Fibroblast of lung (primary cell): ENCODE data around the gene DERL2. TPM values are rescaled to one million over a fixed set of nuclear protein-coding genes. Genes with fewer than 3 reads are reported as not detected.

Experiments used
- DNase-seq, 2 donors: peaks; one replicate each; pipeline versions ENCODE4 v3.0.0 to v3.0.0-alpha.2; 2010; ENCODE audit warnings: low read depth in 2 of 2
- H2AFZ ChIP-seq: 2 replicates; pipeline ENCODE4 v1.5.1; 2012; ENCODE audit warnings: low read length, control low read depth, inconsistent platforms
- H3K27ac ChIP-seq: 2 replicates; pipeline ENCODE4 v1.5.1; 2011; ENCODE audit warnings: low read length, control low read depth; ENCODE audit not compliant: insufficient read depth
- H3K27me3 ChIP-seq: 2 replicates; pipeline ENCODE4 v1.5.1; 2011; ENCODE audit warnings: mild to moderate bottlenecking, low read length; ENCODE audit not compliant: control insufficient read depth, insufficient read depth
- H3K36me3 ChIP-seq: 2 replicates; pipeline ENCODE4 v1.5.1; 2011; ENCODE audit warnings: low read length; ENCODE audit not compliant: control insufficient read depth, insufficient read depth
- H3K4me1 ChIP-seq: 2 replicates; pipeline ENCODE4 v1.5.1; 2011; ENCODE audit warnings: low read length; ENCODE audit not compliant: control insufficient read depth, insufficient read depth; ENCODE audit errors: extremely low read depth
- H3K4me2 ChIP-seq: 2 replicates; pipeline ENCODE4 v1.5.1; 2011; ENCODE audit warnings: low read length, control low read depth; ENCODE audit not compliant: insufficient read depth; ENCODE audit errors: extremely low read depth
- H3K4me3 ChIP-seq, 4 experiments: fragments of 200-600 bp in 1 of 4; sonication (generic) in 1 of 4; replicated peaks in 1 of 4; 2 replicates each; pipeline ENCODE4 v1.5.1; 2011 to 2016; ENCODE audit warnings: low read length in 4 of 4, low read depth in 3 of 4, mild to moderate bottlenecking in 3 of 4, control low read depth in 2 of 4, inconsistent platforms in 1 of 4, mixed read lengths in 1 of 4; ENCODE audit not compliant: insufficient read depth in 1 of 4; ENCODE audit errors: control extremely low read depth in 1 of 4
- H3K79me2 ChIP-seq: 2 replicates; pipeline ENCODE4 v1.5.1; 2012; ENCODE audit warnings: mild to moderate bottlenecking, low read length, inconsistent platforms; ENCODE audit not compliant: control insufficient read depth, insufficient read depth
- H3K9ac ChIP-seq: 2 replicates; pipeline ENCODE4 v1.5.1; 2011; ENCODE audit warnings: mild to moderate bottlenecking, low read length, control low read depth; ENCODE audit not compliant: insufficient read depth
- H3K9me3 ChIP-seq: 2 replicates; pipeline ENCODE4 v1.5.1; 2012; ENCODE audit warnings: low read depth, low read length; ENCODE audit not compliant: control insufficient read depth, insufficient read depth
- H4K20me1 ChIP-seq: 2 replicates; pipeline ENCODE4 v1.5.1; 2011; ENCODE audit warnings: low read length; ENCODE audit not compliant: control insufficient read depth, insufficient read depth; ENCODE audit errors: extremely low read depth
- EZH2 ChIP-seq: IDR thresholded peaks from 2 replicates; pipeline ENCODE4 v1.5.1; 2012; ENCODE audit warnings: low read length, control low read depth, mild to moderate bottlenecking; ENCODE audit errors: missing control alignments
- polyA plus RNA-seq, 2 donors: library from polyadenylated mRNA; depleted of rRNA in 1 of 2; stranded (reverse) in 1 of 2; unstranded in 1 of 2; fragments of >200 nt; gene quantifications; 2 replicates each; pipeline ENCODE4 v1.2.1, GENCODE V29; 2011 to 2012; ENCODE audit warnings: missing spikeins in 1 of 2
- total RNA-seq: library from RNA; depleted of rRNA; stranded (reverse); fragments of >200 nt; gene quantifications from 2 replicates; pipeline ENCODE4 v1.2.1, GENCODE V29; 2014
- TF ChIP-seq, protein P1 (sequence below), 2 donors: IDR thresholded peaks in 1 of 2; conservative IDR thresholded peaks in 1 of 2; 1 replicate in 1 of 2; 2 replicates in 1 of 2; pipeline ENCODE4 v1.5.1; 2011 to 2012; ENCODE audit warnings: low read length in 2 of 2, control low read depth in 1 of 2, inconsistent platforms in 1 of 2, low read depth in 1 of 2, mild to moderate bottlenecking in 1 of 2

DERL2 gene
- total and polyA plus RNA-seq, 2 donors (not counting 1 experiment from before 2014, with no cell fraction given) = 30.9 to 87.9 TPM

DNA sequence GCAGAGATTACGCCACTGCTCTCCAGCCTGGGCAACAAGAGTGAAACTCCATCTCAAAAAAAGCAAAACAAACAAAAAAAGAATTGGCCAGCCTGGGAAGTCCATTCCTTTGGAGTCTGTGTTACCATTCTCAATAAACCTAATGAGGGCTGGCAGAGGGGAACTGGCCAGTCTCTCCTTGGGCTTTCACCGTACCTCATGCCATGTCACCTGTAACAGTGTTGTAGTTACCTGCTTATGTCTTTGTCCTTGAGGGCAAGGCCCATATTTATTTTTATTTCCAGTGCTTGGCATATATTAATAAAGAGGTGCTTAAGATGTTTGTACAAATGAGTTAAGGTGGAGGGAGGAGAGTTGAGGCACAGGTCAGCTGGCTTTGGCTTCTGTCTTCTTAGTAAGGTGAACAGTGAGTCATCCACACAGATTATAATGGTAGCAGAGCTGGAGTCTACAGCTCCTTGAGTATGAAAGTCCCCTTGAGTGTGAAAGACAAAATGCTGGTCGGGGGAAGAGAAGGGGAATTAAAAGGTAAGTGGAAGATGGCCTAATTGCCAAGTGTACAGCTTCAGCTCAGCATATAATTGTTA, 55.5 kb downstream of the DERL2 start:
- no peak overlapping the region for H3K4me3 ChIP-seq
- H3K9me3 ChIP-seq = no peaks in the 10 kb centered on the region
- no peak overlapping the region for H3K4me2 ChIP-seq
- no peak for DNase-seq
- H3K4me1 ChIP-seq = no peaks in the 10 kb centered on the region
- TF ChIP-seq, protein P1, sequence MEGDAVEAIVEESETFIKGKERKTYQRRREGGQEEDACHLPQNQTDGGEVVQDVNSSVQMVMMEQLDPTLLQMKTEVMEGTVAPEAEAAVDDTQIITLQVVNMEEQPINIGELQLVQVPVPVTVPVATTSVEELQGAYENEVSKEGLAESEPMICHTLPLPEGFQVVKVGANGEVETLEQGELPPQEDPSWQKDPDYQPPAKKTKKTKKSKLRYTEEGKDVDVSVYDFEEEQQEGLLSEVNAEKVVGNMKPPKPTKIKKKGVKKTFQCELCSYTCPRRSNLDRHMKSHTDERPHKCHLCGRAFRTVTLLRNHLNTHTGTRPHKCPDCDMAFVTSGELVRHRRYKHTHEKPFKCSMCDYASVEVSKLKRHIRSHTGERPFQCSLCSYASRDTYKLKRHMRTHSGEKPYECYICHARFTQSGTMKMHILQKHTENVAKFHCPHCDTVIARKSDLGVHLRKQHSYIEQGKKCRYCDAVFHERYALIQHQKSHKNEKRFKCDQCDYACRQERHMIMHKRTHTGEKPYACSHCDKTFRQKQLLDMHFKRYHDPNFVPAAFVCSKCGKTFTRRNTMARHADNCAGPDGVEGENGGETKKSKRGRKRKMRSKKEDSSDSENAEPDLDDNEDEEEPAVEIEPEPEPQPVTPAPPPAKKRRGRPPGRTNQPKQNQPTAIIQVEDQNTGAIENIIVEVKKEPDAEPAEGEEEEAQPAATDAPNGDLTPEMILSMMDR (conservative IDR thresholded peaks at IDR 0.05 in 1 of 2, IDR thresholded peaks at IDR 0.05 in 1 of 2; ENCODE audit: low read depth in 1 of 2, low read length in 2 of 2) = no peak
- TF ChIP-seq EZH2 = no peak
- H3K36me3 ChIP-seq = peaks cover 19% of the 10 kb centered on the region
- no peak overlapping the region for H3K27ac ChIP-seq
- H3K79me2 ChIP-seq = peaks cover 6% of the 10 kb centered on the region
- no peak overlapping the region for H2AFZ ChIP-seq
- no peaks in the 10 kb centered on the region for H3K27me3 ChIP-seq
- H4K20me1 ChIP-seq = no peaks in the 10 kb centered on the region
- no peak overlapping the region for H3K9ac ChIP-seq

DNA sequence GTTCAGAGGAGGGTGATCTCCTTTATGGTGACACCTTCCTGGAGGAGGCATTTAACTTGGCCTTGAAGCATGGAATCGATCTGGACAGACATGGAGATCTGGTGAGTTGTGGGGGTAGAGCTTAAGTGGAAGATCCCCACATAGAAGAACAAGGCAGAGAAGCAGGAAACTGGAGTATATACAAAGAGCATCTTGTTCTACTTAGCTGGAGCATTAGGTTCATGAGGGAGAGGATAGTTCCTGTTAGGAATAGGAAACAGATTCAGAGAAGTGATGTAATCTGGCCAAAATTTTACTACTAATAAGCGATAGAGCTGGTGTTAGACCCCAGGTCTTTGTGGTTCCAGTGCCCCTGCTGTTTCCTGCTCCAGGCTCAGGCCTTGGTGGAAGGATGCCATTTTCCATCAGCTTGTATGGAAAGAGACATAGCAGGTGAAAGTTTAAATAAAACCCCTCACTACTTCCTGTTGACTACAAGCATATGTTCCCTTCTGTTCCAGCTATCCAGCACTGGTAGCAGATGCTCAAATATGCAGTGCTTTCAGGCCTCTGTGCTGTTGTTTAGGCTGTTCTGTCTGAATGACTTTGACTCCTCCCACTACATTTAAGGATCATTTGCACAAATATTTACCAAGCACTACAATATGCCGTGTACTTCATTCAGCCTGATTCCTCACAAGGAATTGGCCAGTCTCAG, 56.6 kb downstream of the DERL2 start:
- no peak overlapping the region for H3K4me3 ChIP-seq
- H3K9me3 ChIP-seq = no peaks in the 10 kb centered on the region
- no peaks in the 10 kb centered on the region for H3K79me2 ChIP-seq
- H4K20me1 ChIP-seq = no peaks in the 10 kb centered on the region
- no peaks in the 10 kb centered on the region for H3K4me1 ChIP-seq
- H3K4me2 ChIP-seq = no peak overlapping the region
- H2AFZ ChIP-seq = no peak overlapping the region
- no peak for DNase-seq
- H3K27me3 ChIP-seq = no peaks in the 10 kb centered on the region
- H3K9ac ChIP-seq = no peak overlapping the region
- H3K36me3 ChIP-seq = peaks cover 18% of the 10 kb centered on the region
- TF ChIP-seq, protein P1 (conservative IDR thresholded peaks at IDR 0.05 in 1 of 2, IDR thresholded peaks at IDR 0.05 in 1 of 2; ENCODE audit: low read depth in 1 of 2, low read length in 2 of 2) = no peak
- TF ChIP-seq EZH2 = no peak
- H3K27ac ChIP-seq = no peak overlapping the region

DNA sequence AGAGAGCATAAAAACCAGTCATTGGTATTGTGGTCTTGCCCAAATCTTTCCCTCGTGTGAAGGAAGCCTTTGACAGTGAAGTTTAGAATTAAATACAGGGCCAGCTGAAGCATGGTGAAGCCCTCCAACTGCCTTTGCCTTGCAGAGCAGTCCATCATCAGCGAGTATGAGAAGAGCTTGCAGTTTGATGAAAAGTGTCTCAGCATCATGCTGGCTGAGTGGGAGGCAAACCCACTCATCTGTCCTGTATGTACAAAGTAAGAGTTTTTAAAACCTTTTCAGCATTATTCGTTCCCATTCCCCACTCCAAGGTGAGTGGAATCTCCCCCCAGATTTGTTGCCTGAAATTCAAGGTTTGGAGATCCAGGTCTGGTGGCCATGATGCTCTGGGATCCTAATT, 60.2 kb downstream of the DERL2 start:
- H3K4me1 ChIP-seq = peaks cover 8% of the 10 kb centered on the region
- H3K9ac ChIP-seq = no peak overlapping the region
- no peak overlapping the region for H3K4me2 ChIP-seq
- peaks cover 5% of the 10 kb centered on the region for H3K79me2 ChIP-seq
- TF ChIP-seq EZH2 = no peak
- TF ChIP-seq, protein P1 (conservative IDR thresholded peaks at IDR 0.05 in 1 of 2, IDR thresholded peaks at IDR 0.05 in 1 of 2; ENCODE audit: low read depth in 1 of 2, low read length in 2 of 2) = no peak
- no peaks in the 10 kb centered on the region for H4K20me1 ChIP-seq
- H3K36me3 ChIP-seq = peaks cover 4% of the 10 kb centered on the region
- no peak overlapping the region for H3K4me3 ChIP-seq
- H3K27me3 ChIP-seq = no peaks in the 10 kb centered on the region
- no peak for DNase-seq
- no peak overlapping the region for H2AFZ ChIP-seq
- H3K9me3 ChIP-seq = no peaks in the 10 kb centered on the region
- H3K27ac ChIP-seq = no peak overlapping the region
